Subcutaneous preadipocyte (primary cell): ENCODE results near the gene R3HDM4. TPM values are rescaled to one million over a fixed set of nuclear protein-coding genes. Genes with fewer than 3 reads are reported as not detected.

ENCODE experiments used
- small RNA-seq: library from RNA; depleted of rRNA; stranded (forward); fragments of <200 nt; gene quantifications from one replicate; pipeline ENCODE3, GENCODE V24; 2012
- total RNA-seq: library from RNA; depleted of rRNA; stranded (reverse); fragments of >200 nt; gene quantifications from 2 replicates; pipeline ENCODE4 v1.2.3, GENCODE V29; 2012

R3HDM4 gene
- total RNA-seq: 23.1 and 25.7 TPM in 2 replicates

GRCh38 chr19:913080-913748 lies at the start of gene R3HDM4:
Gene R3HDM4 (minus strand): TSS chr19:913219. CDS start chr19:913157, 62 bp downstream.

GRCh38 chr19:925526-926322 lies 12.7 kb upstream of the R3HDM4 start, which contains the start of gene ARID3A:
Gene ARID3A (plus strand): TSS chr19:926035. CDS start chr19:929529, 3,494 bp downstream.

GRCh38 chr19:917323-918151 lies 4.5 kb upstream of the R3HDM4 start, which contains the start of gene KISS1R:
Gene KISS1R (plus strand): TSS chr19:917333. CDS start chr19:917503, 170 bp downstream.

GRCh38 chr19:892894-893689 lies 19.9 kb downstream of the R3HDM4 start, which contains the start of the genes MED16 and RNU6-9:
Gene MED16 (minus strand): TSS chr19:893187. CDS start chr19:891131, 2,056 bp downstream.
Gene RNU6-9 (plus strand): TSS chr19:893484.

GRCh38 chr19:858868-859843 lies 53.9 kb downstream of the R3HDM4 start, which contains the start of gene CFD:
Gene CFD (plus strand): TSS chr19:859664. CDS start chr19:859690, 26 bp downstream.

GRCh38 chr19:852136-853013 lies 60.6 kb downstream of the R3HDM4 start, which contains the start of gene ELANE:
Gene ELANE (plus strand): TSS chr19:852303. CDS start chr19:852329, 26 bp downstream.

Small RNA genes within 50 kb of the gene (small RNA-seq; reads per million reads assigned to genes)
- gene RNU6-9: 5.8 reads per million, percentile 93 among the genes with 10 or more reads in this experiment

Other genes with a start within 250 kb of the R3HDM4 start
- 29.9 and 33.8 TPM in 2 replicates for gene FSTL3, start 236.8 kb downstream of the R3HDM4 start, total RNA-seq
- gene PRSS57, start 217.8 kb downstream of the R3HDM4 start, total RNA-seq: not detected in 2 replicates
- gene PALM, start 204.3 kb downstream of the R3HDM4 start, total RNA-seq: 2.5 and 9.9 TPM in 2 replicates
- 0.20 TPM in 1 of 2 replicates, not detected in the other for gene MISP, start 162.1 kb downstream of the R3HDM4 start, total RNA-seq
- gene PTBP1, start 115.8 kb downstream of the R3HDM4 start, total RNA-seq: 133 and 189 TPM in 2 replicates
- gene PLPPR3, start 91.3 kb downstream of the R3HDM4 start, total RNA-seq: not detected in 2 replicates
- not detected in 2 replicates for gene AZU1, start 85.4 kb downstream of the R3HDM4 start, total RNA-seq
- not detected in 2 replicates for gene PRTN3, start 72.2 kb downstream of the R3HDM4 start, total RNA-seq
- gene ELANE, start 60.9 kb downstream of the R3HDM4 start, total RNA-seq: 0.20 and 0.37 TPM in 2 replicates
- gene CFD, start 53.6 kb downstream of the R3HDM4 start, total RNA-seq: 8.0 and 144 TPM in 2 replicates
- 24.3 and 25.0 TPM in 2 replicates for gene MED16, start 20.0 kb downstream of the R3HDM4 start, total RNA-seq
- gene RNU6-9, start 19.7 kb downstream of the R3HDM4 start, total RNA-seq: not detected in 2 replicates
- not detected in 2 replicates for gene KISS1R, start 4.1 kb upstream of the R3HDM4 start, total RNA-seq
- gene ARID3A, start 12.8 kb upstream of the R3HDM4 start, total RNA-seq: 18.4 and 33.2 TPM in 2 replicates
- 68.0 and 80.9 TPM in 2 replicates for gene WDR18, start 71.1 kb upstream of the R3HDM4 start, total RNA-seq
- under 0.01 and 0.20 TPM in 2 replicates for gene GRIN3B, start 87.2 kb upstream of the R3HDM4 start, total RNA-seq
- gene TMEM259, start 107.9 kb upstream of the R3HDM4 start, total RNA-seq: 68.3 and 80.5 TPM in 2 replicates
- gene RNU6-2, start 108.3 kb upstream of the R3HDM4 start, total RNA-seq: not detected in 2 replicates
- gene CNN2, start 113.4 kb upstream of the R3HDM4 start, total RNA-seq: 122 and 131 TPM in 2 replicates
- 4.0 and 4.3 TPM in 2 replicates for gene ABCA7, start 126.9 kb upstream of the R3HDM4 start, total RNA-seq
- gene ARHGAP45, start 153.9 kb upstream of the R3HDM4 start, total RNA-seq: 0.78 and 1.5 TPM in 2 replicates
- gene POLR2E, start 182.2 kb upstream of the R3HDM4 start, total RNA-seq: 84.5 and 113 TPM in 2 replicates
- 326 and 402 TPM in 2 replicates for gene GPX4, start 190.8 kb upstream of the R3HDM4 start, total RNA-seq